Measurements from ENCODE around the gene POU2F1.
A peak's percentile ranks its signal among the peaks of the same experiment; 100 is the strongest.

POU2F1 gene

GRCh38 chr1:167373986-167374385, 153.3 kb downstream of the POU2F1 start:
- no peak for DNase-seq

DNA sequence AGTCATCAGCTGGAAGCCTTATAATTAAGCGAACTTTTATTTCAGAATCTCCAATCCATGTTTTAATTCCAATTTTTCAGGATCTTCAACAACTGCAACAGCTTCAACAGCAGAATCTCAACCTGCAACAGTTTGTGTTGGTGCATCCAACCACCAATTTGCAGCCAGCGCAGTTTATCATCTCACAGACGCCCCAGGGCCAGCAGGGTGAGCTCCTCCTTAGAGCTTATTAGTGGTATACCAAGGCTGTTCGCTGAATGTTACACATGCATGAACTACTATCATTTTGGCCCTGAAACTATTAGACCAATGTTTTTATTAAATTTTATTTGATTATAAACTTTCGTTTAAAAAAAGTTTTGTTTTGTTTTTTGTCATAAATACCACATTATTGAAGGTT, 155.3 kb downstream of the POU2F1 start:
- DNase-seq = no peak

GRCh38 chr1:167387251-167387910, 166.7 kb downstream of the POU2F1 start:
- DNase-seq = no peak

- no peak for DNase-seq
Observed at GRCh38 chr1:167388976-167389375, 168.3 kb downstream of the POU2F1 start.

- DNase-seq = no peak
Observed at GRCh38 chr1:167392200-167392696, 171.6 kb downstream of the POU2F1 start.

DNA sequence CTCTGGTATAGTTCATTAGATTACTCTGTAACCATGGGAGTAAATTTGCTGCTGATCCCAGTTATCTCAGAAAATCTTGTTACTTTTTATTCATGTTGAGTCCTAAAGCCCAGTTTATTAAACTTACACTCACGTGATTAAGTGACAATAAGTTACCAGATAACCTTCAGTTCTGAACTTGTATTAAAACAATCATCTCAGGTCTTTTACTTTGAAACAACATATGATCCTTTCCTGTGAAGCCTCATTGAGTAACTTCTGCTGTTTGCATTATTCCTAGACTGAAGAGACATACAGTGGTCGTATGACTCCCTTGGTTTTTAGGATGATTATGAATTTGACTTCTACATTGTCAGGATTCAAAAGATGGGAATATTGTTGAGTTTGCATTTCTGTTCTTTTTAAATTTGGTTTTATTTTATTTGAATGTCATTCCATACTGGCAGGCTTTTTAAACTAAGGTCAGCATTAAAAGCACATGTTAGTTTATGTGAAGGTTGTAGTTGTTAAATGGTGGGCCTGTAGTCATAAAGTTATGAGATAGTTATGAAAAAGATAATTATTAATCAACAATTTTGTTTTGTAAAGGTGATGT, 179.8 kb downstream of the POU2F1 start:
- no peak for DNase-seq

DNA sequence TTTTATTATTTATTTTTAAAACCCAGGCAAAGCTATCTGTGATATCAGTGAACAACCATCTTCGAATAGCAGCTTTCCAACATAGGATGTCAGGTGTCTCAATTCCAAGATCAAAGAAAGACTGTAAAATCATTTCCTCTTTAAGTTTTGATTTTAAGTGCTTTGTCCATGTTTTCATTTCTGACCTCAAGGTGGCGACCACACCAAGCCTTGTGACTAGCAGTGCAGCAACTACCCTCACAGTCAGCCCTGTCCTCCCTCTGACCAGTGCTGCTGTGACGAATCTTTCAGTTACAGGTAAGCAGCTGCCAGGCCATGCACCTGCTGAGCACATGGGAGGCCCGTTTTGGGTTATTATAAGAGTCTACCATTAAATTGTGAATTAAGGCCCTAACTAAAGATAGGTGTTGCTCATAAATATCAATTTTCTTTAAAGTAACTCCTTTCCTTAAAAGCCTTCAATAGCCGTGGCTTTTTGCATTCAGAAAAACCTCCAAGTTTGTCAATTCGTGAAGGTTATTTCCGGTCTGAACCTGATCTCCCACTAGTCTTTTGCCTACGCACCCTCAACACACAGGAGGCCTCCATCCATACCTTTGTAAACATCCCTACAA, 180.7 kb downstream of the POU2F1 start:
- DNase-seq = peak; percentile 22

GRCh38 chr1:167404161-167404888, 183.6 kb downstream of the POU2F1 start:
- no peak for DNase-seq

DNA sequence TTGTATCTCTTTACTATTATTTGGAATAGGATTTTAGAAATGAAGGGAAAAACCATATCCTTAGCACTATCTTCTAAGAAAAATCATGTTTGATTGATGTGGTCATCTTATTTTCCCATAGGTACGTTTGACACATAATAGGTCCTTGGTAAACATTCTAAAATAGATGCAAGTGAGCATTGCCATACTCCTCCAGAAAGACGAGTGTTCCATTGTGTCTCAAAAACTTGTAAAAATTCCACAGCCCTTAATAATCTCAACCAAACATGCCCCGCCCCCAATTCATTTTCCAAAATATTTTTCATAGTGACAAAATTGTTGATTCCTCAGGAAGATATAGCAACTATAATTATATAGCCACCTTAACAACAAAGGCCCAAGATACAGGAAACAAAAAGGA, 184.2 kb downstream of the POU2F1 start:
- DNase-seq = no peak

DNA sequence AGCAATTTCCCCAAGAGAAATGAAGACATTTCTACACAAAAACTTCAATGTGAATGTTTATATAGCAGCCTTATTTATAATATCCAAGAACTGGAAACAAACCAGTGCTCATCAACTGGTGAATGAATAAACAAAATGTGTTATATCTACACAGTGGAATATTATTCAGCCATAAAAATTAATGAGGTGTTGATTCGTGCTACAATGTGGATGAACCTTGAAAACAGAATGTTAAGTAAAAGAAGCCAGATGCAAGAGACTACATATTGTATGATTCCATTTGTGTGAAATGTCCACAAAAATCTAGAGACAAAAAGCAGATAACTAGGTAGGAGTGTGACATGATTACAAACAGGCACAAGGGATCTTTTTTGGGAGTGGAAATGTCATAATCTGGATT, 187.7 kb downstream of the POU2F1 start:
- DNase-seq = no peak

DNA sequence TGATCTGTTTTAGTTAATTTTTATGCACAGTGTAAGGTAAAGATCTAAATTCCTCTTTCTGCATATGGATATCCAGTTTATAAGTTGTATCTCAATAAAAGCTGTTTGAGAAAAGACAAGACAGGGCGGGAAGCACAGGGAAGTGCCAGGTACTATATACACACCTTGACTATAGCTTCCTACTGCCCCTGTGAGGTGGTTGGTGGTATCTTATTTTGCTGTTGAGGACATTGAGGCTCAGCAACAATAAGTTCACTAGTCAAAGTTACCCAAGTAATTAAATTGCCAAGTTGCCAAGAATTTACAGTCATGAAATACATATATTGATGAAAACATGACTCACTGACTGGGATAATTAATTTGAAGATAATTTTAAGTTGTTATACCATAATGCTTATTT, 188.5 kb downstream of the POU2F1 start:
- DNase-seq = no peak

- DNase-seq = no peak
Observed at GRCh38 chr1:167412072-167412471, 191.4 kb downstream of the POU2F1 start.

DNA sequence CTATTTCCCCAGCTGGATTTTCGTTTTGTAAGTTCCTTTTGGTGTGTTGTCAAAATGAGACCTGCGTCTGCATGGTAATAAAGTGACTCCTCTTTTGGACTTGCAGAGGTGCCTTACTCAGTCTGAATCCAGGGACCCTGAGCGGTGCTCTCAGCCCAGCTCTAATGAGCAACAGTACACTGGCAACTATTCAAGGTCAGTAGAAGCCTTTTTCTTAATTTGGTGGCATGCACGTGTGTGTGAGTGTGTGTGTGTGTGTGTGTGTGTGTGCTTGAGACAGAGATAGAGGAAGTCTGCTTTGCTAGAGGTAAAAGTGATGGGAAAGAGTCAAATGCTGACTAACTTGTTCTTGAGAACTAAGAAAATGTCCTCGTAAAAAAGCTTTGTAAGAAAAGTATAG, 192.2 kb downstream of the POU2F1 start:
- no peak for DNase-seq

DNA sequence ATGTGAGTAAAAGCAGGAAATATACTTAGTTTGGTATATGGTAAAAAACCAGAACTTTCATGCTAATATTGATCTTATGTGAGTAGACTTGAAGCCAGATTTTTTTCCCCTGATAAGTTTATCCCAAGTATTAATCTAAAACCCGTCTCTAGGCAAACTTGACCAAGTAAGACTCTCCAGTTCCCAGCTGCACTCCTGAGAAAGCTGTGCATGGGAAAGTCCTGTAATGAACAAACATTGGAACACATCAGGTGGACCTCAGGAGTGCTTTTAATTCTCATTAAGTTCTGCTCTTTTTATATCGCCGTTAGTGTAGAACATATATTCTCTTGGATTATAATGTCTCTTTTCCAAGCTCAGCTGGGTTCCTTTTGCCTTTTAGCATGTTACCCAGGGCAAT, 192.6 kb downstream of the POU2F1 start:
- no peak for DNase-seq

DNA sequence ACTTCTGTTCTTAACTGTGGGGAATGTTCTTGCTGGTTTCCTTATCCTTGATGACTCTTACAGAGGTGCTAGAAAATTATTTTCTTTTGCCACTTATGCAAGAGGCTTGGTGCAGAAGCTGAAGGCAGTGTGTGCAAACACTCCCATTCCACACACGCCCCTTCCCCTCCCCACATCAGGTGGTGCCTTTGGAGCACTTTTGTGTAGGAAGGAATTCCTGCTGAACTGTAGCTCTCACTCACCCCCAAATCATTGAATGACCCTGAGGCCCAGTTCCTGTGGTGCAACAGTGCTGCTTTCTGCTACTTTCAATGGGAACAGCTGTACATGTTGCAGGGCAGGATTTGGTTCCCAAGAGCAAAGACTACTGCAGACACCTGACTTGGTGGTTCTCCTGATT, 195.8 kb downstream of the POU2F1 start:
- DNase-seq = no peak

- DNase-seq = no peak
Observed at GRCh38 chr1:167418391-167418790, 197.7 kb downstream of the POU2F1 start.

GRCh38 chr1:167419245-167419644, 198.6 kb downstream of the POU2F1 start:
- no peak for DNase-seq

- DNase-seq = no peak
Observed at GRCh38 chr1:167420510-167420909, 199.8 kb downstream of the POU2F1 start.

DNA sequence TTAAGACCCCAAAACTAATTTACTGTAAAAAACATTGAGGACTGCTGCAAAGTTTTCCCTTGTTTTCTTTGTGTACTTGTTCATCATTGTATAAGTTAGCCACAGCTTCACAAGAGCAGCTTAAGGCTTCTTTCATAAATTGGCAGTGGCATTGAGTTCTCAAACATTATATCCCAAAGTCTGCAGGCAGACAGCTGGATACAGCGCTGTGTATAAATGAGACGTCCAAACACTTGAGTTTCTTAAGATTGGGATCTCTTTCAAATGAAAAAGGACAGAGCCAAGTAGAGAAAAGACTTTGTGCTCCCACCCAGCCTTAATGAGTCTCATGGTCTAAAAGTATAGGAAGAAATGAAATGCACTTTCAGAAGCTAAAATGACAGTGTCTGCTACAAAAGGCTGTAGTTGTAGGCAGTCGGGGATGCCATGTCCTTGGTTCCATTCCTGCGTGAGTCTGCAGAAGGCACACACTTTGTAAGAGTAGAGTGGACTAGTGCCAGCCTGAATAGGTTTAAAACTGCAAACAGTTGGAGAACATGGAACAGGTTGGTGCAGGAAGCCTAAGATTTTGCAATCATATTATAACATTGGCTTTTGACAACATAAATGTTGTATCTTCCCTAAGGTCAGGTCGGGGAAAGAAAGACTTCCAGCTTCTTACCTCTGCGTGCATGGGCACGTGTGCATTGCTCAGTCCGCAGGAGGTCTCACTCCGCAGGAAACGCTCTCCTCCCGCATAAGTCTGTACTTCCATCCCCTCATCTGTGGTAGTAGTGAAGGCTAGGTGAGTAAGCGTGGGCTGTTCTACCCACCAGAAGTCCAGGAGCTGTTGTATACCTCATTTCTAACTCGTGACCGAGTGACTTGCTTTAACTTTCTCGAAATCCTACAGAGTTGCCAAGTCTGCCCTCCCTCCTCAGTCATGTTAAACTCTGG, 203.3 kb downstream of the POU2F1 start:
- no peak for DNase-seq

GRCh38 chr1:167425482-167425881, 204.8 kb downstream of the POU2F1 start:
- DNase-seq = no peak

DNA sequence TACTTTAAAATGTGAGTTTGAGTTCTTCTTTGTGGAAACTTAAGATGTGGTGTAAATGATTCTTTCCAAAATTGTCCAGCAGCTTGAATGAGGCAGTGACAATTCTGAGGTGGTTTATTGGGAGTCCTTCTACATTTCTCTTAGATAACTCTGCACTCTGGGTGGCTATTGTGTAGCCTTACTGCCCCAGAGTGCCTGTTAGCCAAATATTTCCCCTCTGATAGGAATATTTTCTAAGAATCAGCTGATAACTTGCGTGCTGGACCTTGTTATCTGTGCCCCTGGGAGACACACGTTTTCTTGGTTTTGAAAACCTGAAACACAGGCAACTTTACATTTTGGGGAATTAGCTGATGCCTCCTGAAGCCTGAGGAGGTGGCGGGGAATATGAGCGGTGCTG, 206.0 kb downstream of the POU2F1 start:
- DNase-seq = no peak

DNA sequence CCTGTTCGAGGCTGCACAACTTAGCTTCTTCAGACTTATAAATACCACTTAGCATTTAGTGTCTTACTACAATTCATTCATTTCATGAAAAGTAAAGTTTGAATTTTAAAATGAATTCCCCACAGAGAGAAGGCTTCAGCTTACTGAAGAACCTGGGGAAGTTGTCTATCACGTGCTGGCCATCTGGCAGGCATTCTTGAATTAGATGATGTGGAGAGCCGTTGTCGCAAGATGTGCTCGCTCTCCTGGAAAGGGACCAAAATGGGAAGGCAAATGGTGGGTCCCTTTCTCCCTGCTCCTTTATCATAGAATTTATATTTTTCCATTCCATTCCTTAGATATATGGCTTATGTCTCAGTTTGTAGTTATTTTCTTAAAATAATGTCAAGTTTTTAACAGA, 207.2 kb downstream of the POU2F1 start:
- DNase-seq = no peak

DNA sequence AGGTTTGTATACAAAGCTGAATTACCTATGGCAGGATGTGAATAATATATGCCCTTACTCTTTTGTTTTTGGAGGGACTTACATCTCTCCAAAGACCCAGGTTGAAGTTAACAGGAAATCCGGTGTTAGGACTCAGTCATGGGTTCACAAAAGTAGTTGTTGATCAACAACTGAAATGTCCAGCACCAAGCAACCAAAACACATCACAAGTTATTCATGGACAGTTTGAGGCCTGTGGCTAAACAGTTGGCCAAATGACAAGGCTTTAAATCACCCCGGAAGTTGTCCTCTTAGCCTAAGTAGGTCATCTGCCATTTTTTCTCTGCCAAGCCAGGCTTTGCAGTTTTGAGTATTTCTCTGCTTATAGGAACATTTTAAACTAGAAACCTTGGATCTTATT, 207.7 kb downstream of the POU2F1 start:
- DNase-seq = no peak
